NCI-H460 (cell line): ENCODE measurements around the gene GLS. TPM values are rescaled to one million over a fixed set of nuclear protein-coding genes. Genes with fewer than 3 reads are reported as not detected.

Experiments
- DNase-seq: peaks from one replicate; pipeline ENCODE4 v3.0.0-alpha.2; 2016; ENCODE audit warnings: low read depth; ENCODE audit errors: extremely low read depth
- total RNA-seq: library from RNA; depleted of rRNA; stranded (reverse); fragments of >200 nt; shearing (Covaris generic); gene quantifications from 2 replicates; pipeline ENCODE4 v1.2.3, GENCODE V29; 2014

Gene GLS
- total RNA-seq, 1 experiment from 2014 or later = 106 TPM

- DNase-seq = no peak
These were observed 83.7 kb downstream of the GLS start for GRCh38 chr2:190964170-190964795.

GRCh38 chr2:190965580-190966222 lies 85.1 kb downstream of the GLS start:
- no peak for DNase-seq

- DNase-seq = no peak
These were observed 87.9 kb downstream of the GLS start for GRCh38 chr2:190968522-190968921.

GRCh38 chr2:190970160-190970559 lies 89.5 kb downstream of the GLS start:
- no peak for DNase-seq

GRCh38 chr2:190970873-190971506 lies 90.4 kb downstream of the GLS start:
- DNase-seq = no peak

GRCh38 chr2:190972213-190972612 lies 91.6 kb downstream of the GLS start:
- DNase-seq = no peak

GRCh38 chr2:190972846-190973245 lies 92.2 kb downstream of the GLS start:
- no peak for DNase-seq

GRCh38 chr2:190973262-190973661 lies 92.6 kb downstream of the GLS start:
- DNase-seq = no peak

- DNase-seq = no peak
These were observed 93.4 kb downstream of the GLS start for GRCh38 chr2:190973726-190974628.

- no peak for DNase-seq
These were observed 94.2 kb downstream of the GLS start for GRCh38 chr2:190974629-190975361.

- DNase-seq = no peak
These were observed 95.9 kb downstream of the GLS start for GRCh38 chr2:190976521-190976920.

- no peak for DNase-seq
These were observed 96.9 kb downstream of the GLS start for GRCh38 chr2:190977505-190977904.

- DNase-seq = no peak
These were observed 97.9 kb downstream of the GLS start for GRCh38 chr2:190978389-190979053.

- no peak for DNase-seq
These were observed 99.4 kb downstream of the GLS start for GRCh38 chr2:190979906-190980629.

- DNase-seq = no peak
These were observed 100.1 kb downstream of the GLS start for GRCh38 chr2:190980630-190981209.

GRCh38 chr2:190981333-190981732 lies 100.7 kb downstream of the GLS start:
- no peak for DNase-seq

GRCh38 chr2:190981733-190982132 lies 101.1 kb downstream of the GLS start:
- DNase-seq = no peak

GRCh38 chr2:190982262-190983034 lies 101.8 kb downstream of the GLS start:
- no peak for DNase-seq
